Uterus (tissue), 2 donors: ENCODE results near the gene OTX2.

Source experiments
- CTCF ChIP-seq, 4 experiments: fragments of 200-600 bp in 2 of 4; fragments of 450-650 bp in 2 of 4; sonication (generic) in 2 of 4; IDR thresholded peaks; one replicate each; pipeline ENCODE4 v1.5.1; 2016 to 2019; ENCODE audit warnings: antibody characterized with exemption in 4 of 4, mild to moderate bottlenecking in 2 of 4, moderate library complexity in 1 of 4
- POLR2A ChIP-seq, 2 donors: fragments of 450-650 bp; IDR thresholded peaks; one replicate each; pipeline ENCODE4 v1.6.1; 2016; ENCODE audit warnings: antibody characterized with exemption in 2 of 2, mild to moderate bottlenecking in 1 of 2, moderate library complexity in 1 of 2

GRCh38 chr14:56759633-56760032 lies 50.6 kb downstream of the OTX2 start:
- TF ChIP-seq CTCF (IDR thresholded peaks at IDR 0.05) (no peak), POLR2A (IDR thresholded peaks at IDR 0.05) (no peak)
